Anterior cingulate cortex (tissue), 58 donors: ENCODE results near the gene RNASE13.
"Not testable (repeated sequence)": the region's sequence is repeated elsewhere in the genome, so short reads cannot be mapped to it uniquely, and the experiment has no call there.

ENCODE experiments used
- DNase-seq, 58 donors: peaks; one replicate each; lab custom pipeline; 2025; lab: John Stamatoyannopoulos, UW

RNASE13 gene

GRCh38 chr14:21025371-21026273 is 9.0 kb downstream of the RNASE13 start:
- DNase-seq: peak; percentile 27 to 95 (median 81)

- DNase-seq: peak in 54 of 58 donors; percentile 42 to 85 (median 75)
Measured at GRCh38 chr14:21024585-21025370, 9.8 kb downstream of the RNASE13 start, which contains the start of gene NDRG2. Gene NDRG2 (minus strand): TSS chr14:21025061. CDS start chr14:21023315, 1,746 bp downstream.

GRCh38 chr14:21023817-21024584 is 10.6 kb downstream of the RNASE13 start:
- peak in 1 of 58 donors; percentile 25 for DNase-seq

GRCh38 chr14:21023174-21023573 is 11.4 kb downstream of the RNASE13 start:
- DNase-seq: peak in 17 of 58 donors; percentile 9 to 45 (median 24)

GRCh38 chr14:21022686-21023085 is 11.9 kb downstream of the RNASE13 start:
- DNase-seq: no peak

- DNase-seq: no peak
Measured at GRCh38 chr14:21020977-21021545, 13.5 kb downstream of the RNASE13 start.

- DNase-seq: no peak
Measured at GRCh38 chr14:21019366-21019765, 15.2 kb downstream of the RNASE13 start.

GRCh38 chr14:21018781-21019180 is 15.8 kb downstream of the RNASE13 start:
- DNase-seq: no peak

GRCh38 chr14:21018286-21018685 is 16.3 kb downstream of the RNASE13 start:
- DNase-seq: no peak

- DNase-seq: no peak
Measured at GRCh38 chr14:21017528-21018245, 16.9 kb downstream of the RNASE13 start.

GRCh38 chr14:21016413-21017190 is 18.0 kb downstream of the RNASE13 start:
- no peak for DNase-seq

GRCh38 chr14:21015312-21015711 is 19.3 kb downstream of the RNASE13 start:
- peak in 3 of 58 donors; percentile 11 to 50 (median 25) for DNase-seq

GRCh38 chr14:21014761-21015190 is 19.8 kb downstream of the RNASE13 start:
- DNase-seq: peak in 55 of 58 donors; percentile 29 to 94 (median 78)

GRCh38 chr14:21011136-21011535 is 23.5 kb downstream of the RNASE13 start:
- no peak for DNase-seq

- DNase-seq: not testable (repeated sequence)
Measured at GRCh38 chr14:21009721-21010120, 24.9 kb downstream of the RNASE13 start.

- DNase-seq: no peak
Measured at GRCh38 chr14:21003788-21004346, 30.7 kb downstream of the RNASE13 start.

GRCh38 chr14:21001218-21001617 is 33.4 kb downstream of the RNASE13 start:
- no peak for DNase-seq

- no peak for DNase-seq
Measured at GRCh38 chr14:20999591-20999990, 35.0 kb downstream of the RNASE13 start.
